ENCODE data around the gene SSNA1.

The SSNA1 gene

DNA sequence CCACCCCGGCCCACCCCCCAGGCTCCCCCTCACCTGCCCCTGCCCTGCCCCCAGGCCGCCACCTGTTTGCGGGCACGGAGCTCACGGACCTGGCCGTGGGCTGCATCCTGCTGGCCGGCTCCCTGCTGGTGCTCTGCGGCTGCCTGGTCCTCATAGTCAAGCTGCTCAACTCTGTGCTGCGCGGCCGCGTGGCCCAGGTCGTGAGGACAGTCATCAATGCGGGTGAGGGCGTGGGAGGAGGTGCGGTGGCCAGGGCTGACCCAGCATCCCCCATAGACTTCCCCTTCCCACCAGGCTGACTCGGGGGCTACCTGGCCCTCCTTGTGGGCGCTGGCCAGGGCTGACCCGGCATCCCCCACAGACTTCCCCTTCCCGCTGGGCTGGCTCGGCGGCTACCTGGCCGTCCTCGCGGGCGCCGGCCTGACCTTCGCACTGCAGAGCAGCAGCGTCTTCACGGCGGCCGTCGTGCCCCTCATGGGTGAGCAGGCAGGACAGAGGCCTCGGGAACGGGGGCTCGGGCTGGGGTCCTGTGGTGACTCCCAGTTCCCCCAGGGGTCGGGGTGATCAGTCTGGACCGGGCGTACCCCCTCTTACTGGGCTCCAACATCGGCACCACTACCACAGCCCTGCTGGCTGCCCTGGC, 45.7 kb downstream of the SSNA1 start:
- TF ChIP-seq, protein P1, sequence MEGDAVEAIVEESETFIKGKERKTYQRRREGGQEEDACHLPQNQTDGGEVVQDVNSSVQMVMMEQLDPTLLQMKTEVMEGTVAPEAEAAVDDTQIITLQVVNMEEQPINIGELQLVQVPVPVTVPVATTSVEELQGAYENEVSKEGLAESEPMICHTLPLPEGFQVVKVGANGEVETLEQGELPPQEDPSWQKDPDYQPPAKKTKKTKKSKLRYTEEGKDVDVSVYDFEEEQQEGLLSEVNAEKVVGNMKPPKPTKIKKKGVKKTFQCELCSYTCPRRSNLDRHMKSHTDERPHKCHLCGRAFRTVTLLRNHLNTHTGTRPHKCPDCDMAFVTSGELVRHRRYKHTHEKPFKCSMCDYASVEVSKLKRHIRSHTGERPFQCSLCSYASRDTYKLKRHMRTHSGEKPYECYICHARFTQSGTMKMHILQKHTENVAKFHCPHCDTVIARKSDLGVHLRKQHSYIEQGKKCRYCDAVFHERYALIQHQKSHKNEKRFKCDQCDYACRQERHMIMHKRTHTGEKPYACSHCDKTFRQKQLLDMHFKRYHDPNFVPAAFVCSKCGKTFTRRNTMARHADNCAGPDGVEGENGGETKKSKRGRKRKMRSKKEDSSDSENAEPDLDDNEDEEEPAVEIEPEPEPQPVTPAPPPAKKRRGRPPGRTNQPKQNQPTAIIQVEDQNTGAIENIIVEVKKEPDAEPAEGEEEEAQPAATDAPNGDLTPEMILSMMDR (IDR thresholded peaks at IDR 0.05) = no peak

DNA sequence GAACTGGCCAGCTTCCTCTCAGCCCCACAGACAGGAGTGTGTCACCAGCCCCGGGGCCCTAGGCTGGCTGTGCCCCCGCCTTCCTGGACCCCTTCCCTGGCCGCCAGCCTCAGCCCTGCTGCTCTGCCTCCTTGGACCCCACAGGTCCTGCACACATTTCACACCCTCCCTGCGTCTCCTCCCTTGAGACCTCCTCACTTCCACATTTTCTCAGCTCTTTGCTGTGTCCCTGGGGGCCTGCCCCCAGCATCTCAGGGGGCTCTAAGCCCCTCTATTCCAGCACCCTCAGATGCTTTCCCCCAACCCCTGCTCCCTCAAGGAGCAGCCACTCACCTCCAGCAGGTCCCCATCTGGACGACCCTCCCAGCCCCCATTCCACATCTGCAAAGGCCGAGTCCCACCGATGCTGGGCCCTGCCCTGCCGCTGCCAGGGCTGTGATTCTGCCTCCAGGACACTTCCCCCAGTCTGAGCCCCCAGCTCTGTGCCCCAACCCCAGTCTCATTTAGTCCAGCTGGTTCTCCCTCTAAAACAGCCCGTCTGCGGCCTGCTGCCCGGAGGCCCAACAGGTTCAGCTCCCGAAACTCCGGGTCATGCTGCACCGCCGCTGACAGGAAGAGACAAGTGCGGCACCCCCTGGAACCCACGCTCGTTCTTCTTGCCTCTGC, 46.4 kb downstream of the SSNA1 start:
- TF ChIP-seq, protein P1 (IDR thresholded peaks at IDR 0.05) = no peak

DNA sequence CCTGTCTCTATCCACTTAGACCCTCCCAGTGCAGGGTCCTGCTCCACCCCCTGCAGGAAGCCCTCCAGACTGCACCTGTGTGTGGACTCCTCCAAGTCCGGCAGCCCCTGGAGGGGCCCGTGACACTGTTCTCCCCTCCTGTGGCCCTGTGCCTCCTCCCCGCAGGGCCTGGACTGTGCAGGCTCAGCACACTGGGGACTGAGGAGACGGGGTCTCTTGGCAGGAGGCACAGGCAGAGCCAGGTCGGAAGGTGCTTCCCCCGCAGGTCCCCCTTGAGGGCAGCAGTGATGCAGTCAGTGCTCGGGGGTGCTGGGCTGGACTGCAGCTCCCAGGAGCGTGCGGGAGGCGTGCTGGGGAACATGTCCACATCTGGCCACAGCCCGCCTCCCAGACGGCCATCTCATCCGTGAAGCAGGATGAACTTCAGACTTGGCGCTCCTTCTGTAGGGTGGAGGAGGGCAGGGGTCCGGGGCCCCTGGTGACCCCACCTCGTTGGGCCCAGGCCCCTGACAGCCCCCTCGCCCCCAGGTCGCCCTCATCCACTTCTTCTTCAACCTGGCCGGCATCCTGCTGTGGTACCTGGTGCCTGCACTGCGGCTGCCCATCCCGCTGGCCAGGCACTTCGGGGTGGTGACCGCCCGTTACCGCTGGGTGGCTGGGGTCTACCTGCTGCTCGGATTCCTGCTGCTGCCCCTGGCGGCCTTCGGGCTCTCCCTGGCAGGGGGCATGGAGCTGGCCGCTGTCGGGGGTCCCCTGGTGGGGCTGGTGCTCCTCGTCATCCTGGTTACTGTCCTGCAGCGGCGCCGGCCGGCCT, 47.2 kb downstream of the SSNA1 start:
- TF ChIP-seq, protein P1 (IDR thresholded peaks at IDR 0.05) = no peak

DNA sequence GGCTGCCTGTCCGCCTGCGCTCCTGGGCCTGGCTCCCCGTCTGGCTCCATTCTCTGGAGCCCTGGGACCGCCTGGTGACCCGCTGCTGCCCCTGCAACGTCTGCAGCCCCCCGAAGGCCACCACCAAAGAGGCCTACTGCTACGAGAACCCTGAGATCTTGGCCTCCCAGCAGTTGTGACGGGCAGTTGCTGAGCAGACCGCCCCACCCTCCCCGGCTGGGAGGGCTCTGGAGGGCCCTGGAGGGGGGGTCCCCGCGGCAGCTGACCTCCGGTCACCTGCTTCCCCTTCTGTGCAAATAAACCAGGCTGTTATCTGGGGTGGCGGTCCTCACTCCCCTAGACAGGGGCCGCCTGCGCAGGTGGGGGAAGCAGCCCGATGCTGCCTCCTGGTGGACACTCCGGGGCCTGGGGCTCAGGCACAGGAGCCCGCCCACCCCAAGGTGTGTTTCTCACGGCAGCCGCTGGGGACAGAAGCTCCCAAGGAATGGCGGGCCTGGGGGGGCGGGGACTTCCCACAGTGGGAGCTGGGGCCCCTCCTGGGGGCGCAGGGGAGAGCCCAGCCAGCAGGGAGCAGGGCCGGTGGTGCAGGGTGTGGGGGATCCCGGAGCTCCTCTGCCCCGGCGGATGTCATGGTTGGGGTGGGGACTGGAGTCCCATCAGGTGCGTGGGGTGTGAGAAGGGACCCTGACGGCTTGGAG, 47.9 kb downstream of the SSNA1 start:
- TF ChIP-seq, protein P1 (IDR thresholded peaks at IDR 0.05) = peak; percentile 99

DNA sequence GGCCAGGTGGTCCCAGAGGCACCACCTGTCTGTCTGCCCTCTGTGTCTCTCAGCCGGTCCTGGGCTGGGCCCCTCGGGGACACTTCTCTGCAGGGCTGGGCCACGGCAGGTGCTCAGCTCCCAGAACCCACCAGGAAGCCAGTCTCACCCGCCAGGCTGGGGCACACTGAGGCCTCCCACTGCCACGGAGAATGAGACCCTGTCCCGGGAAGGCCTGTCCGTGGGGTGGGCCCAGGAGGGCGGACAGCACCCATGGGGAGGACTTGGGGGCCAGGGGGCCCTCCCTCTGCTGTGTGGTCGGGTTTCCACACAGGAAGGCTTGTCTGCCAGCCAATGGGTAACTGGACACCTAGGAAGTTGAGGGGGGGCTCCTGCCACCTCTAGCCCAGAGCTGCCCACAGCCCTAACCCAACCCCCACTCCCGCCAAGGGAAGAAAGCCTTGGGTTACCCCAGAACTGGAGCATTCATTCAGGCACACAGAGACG, 48.5 kb downstream of the SSNA1 start:
- TF ChIP-seq, protein P1 (IDR thresholded peaks at IDR 0.05) = no peak

DNA sequence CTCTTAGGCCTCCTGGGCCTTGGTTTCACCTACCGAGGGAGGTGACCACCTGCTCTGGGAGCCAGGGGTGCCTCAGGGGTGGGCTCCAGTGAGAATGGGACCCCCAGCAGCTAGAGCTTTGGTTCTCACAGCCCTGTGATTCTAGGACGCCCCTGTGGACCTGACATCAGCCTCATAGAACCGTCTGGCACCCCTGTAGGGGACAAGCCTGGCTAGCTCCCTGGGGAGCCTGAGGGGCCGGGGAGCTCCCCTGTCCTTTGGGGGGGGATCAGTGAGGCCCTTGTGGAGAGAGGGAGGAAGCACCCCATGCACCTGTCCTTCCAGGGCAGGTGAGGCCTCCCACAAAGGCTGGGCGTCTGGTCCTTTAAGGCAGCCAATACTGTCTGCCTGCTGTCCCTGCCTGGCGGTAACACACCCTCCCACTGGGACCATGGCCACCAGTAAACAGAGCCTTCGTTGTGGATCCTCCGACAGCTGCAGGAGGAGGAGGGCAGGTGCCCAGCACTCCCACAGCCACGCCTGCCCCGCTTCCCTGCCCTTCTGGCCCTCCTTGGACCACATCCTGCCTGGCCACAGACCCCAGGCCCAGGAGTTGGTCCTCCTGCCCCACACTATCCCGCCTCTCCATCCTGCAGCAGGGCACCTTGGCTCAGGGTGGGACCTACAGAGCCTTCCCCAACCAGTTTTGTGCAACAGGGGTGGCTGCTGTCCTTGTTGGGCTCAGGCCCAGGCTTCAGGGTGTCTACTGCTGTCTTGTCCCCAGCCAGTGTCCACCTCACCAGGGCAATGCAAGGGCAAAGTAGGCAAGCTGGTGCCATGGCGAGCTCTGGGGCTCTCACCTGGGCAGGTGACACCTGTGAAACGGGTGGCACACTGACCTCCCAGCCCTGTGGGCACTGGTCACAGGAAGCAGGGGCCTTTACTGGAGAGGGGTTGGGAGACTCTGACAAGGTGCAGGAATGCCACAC, 49.6 kb downstream of the SSNA1 start:
- TF ChIP-seq, protein P1 (IDR thresholded peaks at IDR 0.05) = no peak
